Transverse colon (tissue), 4 donors: ENCODE results near the gene SLC4A3. TPM values are rescaled to one million over a fixed set of nuclear protein-coding genes. Genes with fewer than 3 reads are reported as not detected.

Experiments used
- DNase-seq: peaks from one replicate; pipeline ENCODE4 v3.0.0-alpha.2; 2019
- H3K27ac ChIP-seq, 4 donors: fragments of 200-600 bp; sonication (generic); 2 replicates each; pipeline ENCODE4 v1.5.1; 2016 to 2018; ENCODE audit warnings: inconsistent platforms in 4 of 4
- H3K27me3 ChIP-seq: fragments of 200-600 bp; sonication (generic); 2 replicates; pipeline ENCODE4 v1.5.1; 2017; ENCODE audit warnings: inconsistent platforms
- H3K36me3 ChIP-seq, 4 donors: fragments of 200-600 bp; sonication (generic); 2 replicates each; pipeline ENCODE4 v1.5.1; 2017 to 2019; ENCODE audit warnings: inconsistent platforms in 4 of 4
- H3K4me1 ChIP-seq, 4 donors: fragments of 200-600 bp; sonication (generic); 2 replicates each; pipeline ENCODE4 v1.5.1; 2017 to 2020; ENCODE audit warnings: inconsistent platforms in 4 of 4
- H3K4me3 ChIP-seq, 4 donors: fragments of 200-600 bp; sonication (generic); 1 replicate in 1 of 4; 2 replicates in 3 of 4; pipeline versions ENCODE4 v1.5.1 to v1.6.1; 2017 to 2019; ENCODE audit warnings: inconsistent platforms in 4 of 4
- H3K9me3 ChIP-seq, 2 donors: fragments of 200-600 bp; sonication (generic); 2 replicates each; pipeline ENCODE4 v1.5.1; 2017 to 2019; ENCODE audit warnings: inconsistent platforms in 2 of 2
- EP300 ChIP-seq: sonication (generic); formaldehyde crosslinking; IDR thresholded peaks from one replicate; pipeline ENCODE4 v1.6.1; 2017; ENCODE audit warnings: antibody characterized with exemption, low read depth
- POLR2A ChIP-seq: fragments of 450-650 bp; IDR thresholded peaks from one replicate; pipeline ENCODE4 v1.6.1; 2016; ENCODE audit warnings: antibody characterized with exemption, mild to moderate bottlenecking, moderate library complexity
- POLR2AphosphoS5 ChIP-seq, 3 donors: sonication (generic); formaldehyde crosslinking; IDR thresholded peaks; one replicate each; pipeline ENCODE4 v1.6.1; 2016; ENCODE audit warnings: antibody characterized with exemption in 3 of 3
- WGBS, 2 donors: methylation state at CpG; one replicate each; pipeline ENCODE4 v1.1.5; 2018; ENCODE audit warnings: low coverage in 1 of 2; 5-methylcytosine and 5-hydroxymethylcytosine counted together
- in situ Hi-C, 4 donors: fragments of 200-750 bp; cut with MboI; loops; one replicate each; pipeline versions ENCODE4 v1.15.0 to v1.15.1; 2017; ENCODE audit warnings: low sequenced_read_pairs in 3 of 4, low pct_ligation_motif_present in 1 of 4, low pct_unique_long_range_greater_than_20kb in 1 of 4
- intact Hi-C: fragments of 100-400 bp; cut with DNase I; formaldehyde crosslinking; loops from one replicate; pipeline ENCODE4 v1.15.1; 2023; ENCODE audit warnings: low total_unique reads
- total RNA-seq, 4 donors: library from RNA; depleted of rRNA; stranded (reverse); fragments of >200 nt; gene quantifications; one replicate each; pipeline ENCODE4 v1.1.0, GENCODE V29; 2016
- TF ChIP-seq, protein P1 (sequence below), 5 experiments: fragments of 200-600 bp in 3 of 5; fragments of 450-650 bp in 2 of 5; sonication (generic) in 3 of 5; IDR thresholded peaks; 1 replicate in 2 of 5; 2 replicates in 3 of 5; pipeline ENCODE4 v1.5.1; 2016 to 2017; ENCODE audit warnings: antibody characterized with exemption in 5 of 5, inconsistent platforms in 3 of 5, mild to moderate bottlenecking in 2 of 5, moderate library complexity in 1 of 5

The SLC4A3 gene
- total RNA-seq, 4 donors from 2014 or later = 0.32 to 25.9 (median 0.68) TPM; not detected in 1

- Histone ChIP-seq H3K9me3 (no peaks in the 10 kb centered on the region), H3K27me3 (peaks cover 34% of the 10 kb centered on the region), H3K4me1 (peaks cover 5 to 8% (median 7%) of the 10 kb centered on the region in 4 donors), H3K27ac (no peak overlapping the region), H3K36me3 (no peaks in the 10 kb centered on the region), H3K4me3 (no peak overlapping the region)
- 45 to 83% methylated on average over 2 to 20 of the region's 20 CpGs for WGBS, 2 donors
- DNase-seq = no peak
- intact Hi-C loops (no loop called here), in situ Hi-C loops (loop anchor here in 1 of 4 donors (10.0 kb wide), 1 partner anchor 95 kb away; no protein-coding TSS in a partner anchor)
- TF ChIP-seq, protein P1, sequence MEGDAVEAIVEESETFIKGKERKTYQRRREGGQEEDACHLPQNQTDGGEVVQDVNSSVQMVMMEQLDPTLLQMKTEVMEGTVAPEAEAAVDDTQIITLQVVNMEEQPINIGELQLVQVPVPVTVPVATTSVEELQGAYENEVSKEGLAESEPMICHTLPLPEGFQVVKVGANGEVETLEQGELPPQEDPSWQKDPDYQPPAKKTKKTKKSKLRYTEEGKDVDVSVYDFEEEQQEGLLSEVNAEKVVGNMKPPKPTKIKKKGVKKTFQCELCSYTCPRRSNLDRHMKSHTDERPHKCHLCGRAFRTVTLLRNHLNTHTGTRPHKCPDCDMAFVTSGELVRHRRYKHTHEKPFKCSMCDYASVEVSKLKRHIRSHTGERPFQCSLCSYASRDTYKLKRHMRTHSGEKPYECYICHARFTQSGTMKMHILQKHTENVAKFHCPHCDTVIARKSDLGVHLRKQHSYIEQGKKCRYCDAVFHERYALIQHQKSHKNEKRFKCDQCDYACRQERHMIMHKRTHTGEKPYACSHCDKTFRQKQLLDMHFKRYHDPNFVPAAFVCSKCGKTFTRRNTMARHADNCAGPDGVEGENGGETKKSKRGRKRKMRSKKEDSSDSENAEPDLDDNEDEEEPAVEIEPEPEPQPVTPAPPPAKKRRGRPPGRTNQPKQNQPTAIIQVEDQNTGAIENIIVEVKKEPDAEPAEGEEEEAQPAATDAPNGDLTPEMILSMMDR (IDR thresholded peaks at IDR 0.05) = no peak
- TF ChIP-seq EP300 (no peak), POLR2AphosphoS5 (IDR thresholded peaks at IDR 0.05) (no peak), POLR2A (no peak)
Measured at GRCh38 chr2:219629976-219630695, 2.7 kb downstream of the SLC4A3 start.

DNA sequence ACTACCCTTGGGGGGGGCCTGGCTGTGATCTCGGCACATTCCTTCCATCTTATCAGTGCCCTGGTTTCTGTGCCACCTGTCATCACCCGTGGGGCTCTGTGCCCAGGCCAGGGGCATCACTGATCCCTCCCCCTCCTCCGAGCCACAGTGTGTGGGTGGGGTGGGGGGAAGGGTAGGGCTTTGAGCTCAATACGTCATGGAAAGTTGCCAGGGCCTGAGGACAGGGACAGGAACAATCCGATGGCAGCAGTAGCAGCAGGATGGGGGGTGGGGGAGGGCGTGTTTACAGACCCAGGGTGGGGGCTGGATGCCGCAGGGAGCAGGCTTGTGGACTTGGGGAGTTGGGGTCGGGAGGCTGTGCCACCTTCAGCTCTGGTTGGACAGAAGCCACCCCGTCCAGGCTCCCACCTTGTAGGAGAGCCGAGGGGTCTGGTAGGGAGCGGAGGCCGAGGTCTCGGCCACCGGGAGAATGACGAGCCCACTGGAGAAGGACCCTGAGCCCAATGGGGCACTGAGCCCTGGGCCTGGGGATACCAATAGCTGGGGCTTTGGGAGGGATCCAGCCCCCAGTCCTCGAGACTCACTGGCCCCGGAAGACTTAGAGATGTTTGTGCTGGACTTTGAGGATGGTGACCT is 3.5 kb downstream of the SLC4A3 start:
- in situ Hi-C loops (loop anchor here in 1 of 4 donors (10.0 kb wide), 1 partner anchor 96 kb away; no protein-coding TSS in a partner anchor), intact Hi-C loops (no loop called here)
- WGBS, 2 donors = 40 to 73% methylated on average over 1 to 17 of the region's 17 CpGs
- peaks cover 34% of the 10 kb centered on the region for H3K27me3 ChIP-seq
- no peaks in the 10 kb centered on the region for H3K9me3 ChIP-seq
- no peak overlapping the region for H3K27ac ChIP-seq
- peaks cover 5 to 8% (median 7%) of the 10 kb centered on the region in 4 donors for H3K4me1 ChIP-seq
- no peak overlapping the region for H3K4me3 ChIP-seq
- TF ChIP-seq, protein P1 (IDR thresholded peaks at IDR 0.05) = no peak
- TF ChIP-seq EP300 (no peak), POLR2AphosphoS5 (IDR thresholded peaks at IDR 0.05) (no peak), POLR2A (no peak)
- no peak for DNase-seq
- no peaks in the 10 kb centered on the region for H3K36me3 ChIP-seq

- WGBS, 2 donors = 85% methylated on average over 9 of the region's 9 CpGs; no CpG with 5 or more reads in 1 of the 2 donors
- TF ChIP-seq, protein P1 (IDR thresholded peaks at IDR 0.05) = no peak
- no peak for TF ChIP-seq EP300
- TF ChIP-seq POLR2AphosphoS5 (IDR thresholded peaks at IDR 0.05) = no peak
- no peak for TF ChIP-seq POLR2A
Measured at GRCh38 chr2:219631406-219631891, 4.0 kb downstream of the SLC4A3 start.

More at GRCh38 chr2:219631406-219631891, 4.0 kb downstream of the SLC4A3 start:
- no peak overlapping the region for H3K4me3 ChIP-seq
- in situ Hi-C loops = loop anchor here in 1 of 4 donors (10.0 kb wide), 1 partner anchor 97 kb away; no protein-coding TSS in a partner anchor
- intact Hi-C loops = no loop called here
- H3K4me1 ChIP-seq = peaks cover 5 to 8% (median 7%) of the 10 kb centered on the region in 4 donors
- no peaks in the 10 kb centered on the region for H3K9me3 ChIP-seq
- no peak overlapping the region for H3K27ac ChIP-seq
- H3K27me3 ChIP-seq = peaks cover 28% of the 10 kb centered on the region
- no peak for DNase-seq
- H3K36me3 ChIP-seq = no peaks in the 10 kb centered on the region
